H1 (cell line): ENCODE results near the gene DPEP3. TPM values are rescaled to one million over a fixed set of nuclear protein-coding genes. Genes with fewer than 3 reads are reported as not detected.
A peak's percentile ranks its signal among the peaks of the same experiment; 100 is the strongest.

Experiments used
- CTCF ChIA-PET: fragments of 300-600 bp; sonication (Branson Sonifier 250); formaldehyde crosslinking; loops from one replicate; lab custom pipeline; 2021; ENCODE audit not compliant: partially characterized antibody; lab: Charles Lee
- POLR2A ChIA-PET: fragments of 300-600 bp; sonication (Branson Sonifier 250); formaldehyde crosslinking; loops from one replicate; lab custom pipeline; 2021; ENCODE audit warnings: inconsistent platforms; ENCODE audit not compliant: partially characterized antibody; lab: Charles Lee
- DNase-seq, 2 experiments: peaks; one replicate each; pipeline versions ENCODE4 v3.0.0 to v3.0.0-alpha.2; 2010 to 2022; ENCODE audit warnings: low spot score in 2 of 2, low read depth in 1 of 2, mixed read lengths in 1 of 2
- FAIRE-seq: peaks from 2 replicates; lab custom pipeline; 2011; peaks lifted over from hg19 to GRCh38; lab: Jason Lieb, UNC
- H2AFZ ChIP-seq: 2 replicates; pipeline ENCODE4 v1.8.1; 2012; ENCODE audit warnings: low read length, inconsistent platforms
- H2AK5ac ChIP-seq: 2 replicates; pipeline ENCODE4 v1.6.1; 2013; ENCODE audit warnings: low read depth, low read length
- H2BK120ac ChIP-seq: replicated peaks from 2 replicates; pipeline ENCODE3; 2013; ENCODE audit warnings: low read depth, low read length, inconsistent platforms
- H2BK12ac ChIP-seq: 2 replicates; pipeline ENCODE4 v1.6.1; 2013; ENCODE audit warnings: low read depth, low read length
- H2BK15ac ChIP-seq: 2 replicates; pipeline ENCODE4 v1.6.1; 2013; ENCODE audit warnings: low read length
- H2BK20ac ChIP-seq: 2 replicates; pipeline ENCODE4 v1.6.1; 2013; ENCODE audit warnings: low read length
- H2BK5ac ChIP-seq: 2 replicates; pipeline ENCODE4 v1.6.1; 2013; ENCODE audit warnings: low read depth, low read length
- H3K14ac ChIP-seq: 2 replicates; pipeline ENCODE4 v1.6.1; 2013; ENCODE audit warnings: inconsistent platforms; ENCODE audit not compliant: insufficient read length
- H3K18ac ChIP-seq: 2 replicates; pipeline ENCODE4 v1.6.1; 2013; ENCODE audit warnings: low read length; ENCODE audit errors: extremely low read depth
- H3K23ac ChIP-seq: 2 replicates; pipeline ENCODE4 v1.6.1; 2013; ENCODE audit warnings: inconsistent platforms; ENCODE audit not compliant: insufficient read length
- H3K23me2 ChIP-seq: 2 replicates; pipeline ENCODE4 v1.6.1; 2013; ENCODE audit warnings: low read depth, low read length
- H3K27ac ChIP-seq: 2 replicates; pipeline ENCODE4 v1.6.1; 2011; ENCODE audit warnings: low read depth, low read length, inconsistent platforms
- H3K27me3 ChIP-seq, 4 experiments: replicated peaks in 1 of 4; 1 replicate in 1 of 4; 2 replicates in 3 of 4; pipeline versions ENCODE4 v1.6.1 to v1.8.1; 2011 to 2013; ENCODE audit warnings: low read length in 3 of 4, mild to moderate bottlenecking in 3 of 4, inconsistent platforms in 2 of 4, mixed read lengths in 2 of 4, moderate library complexity in 1 of 4; ENCODE audit not compliant: control insufficient read depth in 3 of 4, insufficient read depth in 3 of 4; ENCODE audit errors: extremely low read depth in 1 of 4
- H3K36me3 ChIP-seq, 4 experiments: 2 replicates each; pipeline versions ENCODE4 v1.6.1 to v1.8.1; 2011 to 2013; ENCODE audit warnings: mild to moderate bottlenecking in 4 of 4, low read length in 3 of 4, moderate library complexity in 2 of 4, control low read depth in 1 of 4, inconsistent platforms in 1 of 4; ENCODE audit not compliant: insufficient read depth in 4 of 4, control insufficient read depth in 2 of 4
- H3K4ac ChIP-seq: replicated peaks from 2 replicates; pipeline ENCODE3; 2013; ENCODE audit warnings: low read length, low read depth, mixed read lengths, inconsistent platforms; ENCODE audit not compliant: insufficient read length
- H3K4me1 ChIP-seq, 4 experiments: replicated peaks in 1 of 4; 1 replicate in 1 of 4; 2 replicates in 3 of 4; pipeline versions ENCODE4 v1.6.1 to v1.8.1; 2011 to 2013; ENCODE audit warnings: low read length in 3 of 4, inconsistent platforms in 2 of 4, mixed read lengths in 1 of 4; ENCODE audit not compliant: insufficient read depth in 4 of 4, control insufficient read depth in 3 of 4
- H3K4me2 ChIP-seq, 2 experiments: 2 replicates each; pipeline versions ENCODE4 v1.6.1 to v1.8.1; 2011 to 2013; ENCODE audit warnings: low read depth in 2 of 2, low read length in 2 of 2, control low read depth in 1 of 2, inconsistent platforms in 1 of 2, mild to moderate bottlenecking in 1 of 2; ENCODE audit not compliant: insufficient read depth in 1 of 2
- H3K4me3 ChIP-seq, 4 experiments: fragments of 200-600, 300-600 bp in 1 of 4; sonication (generic), shearing (Covaris generic), sonication (Bioruptor Twin) in 1 of 4; 2 replicates each; pipeline versions ENCODE4 v1.5.1 to v1.8.1; 2011 to 2016; ENCODE audit warnings: low read length in 4 of 4, low read depth in 3 of 4, control low read depth in 2 of 4, inconsistent platforms in 2 of 4, mild to moderate bottlenecking in 2 of 4, mixed read lengths in 1 of 4, moderate library complexity in 1 of 4; ENCODE audit not compliant: insufficient read depth in 2 of 4; ENCODE audit errors: extremely low read depth in 1 of 4
- H3K56ac ChIP-seq: replicated peaks from 2 replicates; pipeline ENCODE3; 2013; ENCODE audit warnings: low read depth, mild to moderate bottlenecking, mixed read lengths, low read length, inconsistent platforms; ENCODE audit not compliant: insufficient read length
- H3K79me1 ChIP-seq: 2 replicates; pipeline ENCODE4 v1.6.1; 2013; ENCODE audit warnings: low read depth, low read length, control low read depth
- H3K79me2 ChIP-seq, 2 experiments: 2 replicates each; pipeline versions ENCODE4 v1.6.1 to v1.8.1; 2012 to 2013; ENCODE audit warnings: low read length in 2 of 2, mild to moderate bottlenecking in 2 of 2, inconsistent platforms in 1 of 2; ENCODE audit not compliant: insufficient read depth in 2 of 2, control insufficient read depth in 1 of 2
- H3K9ac ChIP-seq, 4 experiments: replicated peaks in 1 of 4; 1 replicate in 1 of 4; 2 replicates in 3 of 4; pipeline versions ENCODE4 v1.6.1 to v1.8.1; 2011 to 2013; ENCODE audit warnings: low read depth in 3 of 4, low read length in 3 of 4, control low read depth in 2 of 4, mild to moderate bottlenecking in 2 of 4, moderate library complexity in 2 of 4, inconsistent platforms in 1 of 4; ENCODE audit errors: extremely low read depth in 1 of 4
- H3K9me3 ChIP-seq, 2 experiments: 2 replicates each; pipeline versions ENCODE4 v1.6.1 to v1.8.1; 2012 to 2013; ENCODE audit warnings: mild to moderate bottlenecking in 2 of 2, moderate library complexity in 2 of 2, control low read depth in 1 of 2, inconsistent platforms in 1 of 2, low read depth in 1 of 2, low read length in 1 of 2, mixed read lengths in 1 of 2; ENCODE audit not compliant: insufficient read depth in 2 of 2
- H4K20me1 ChIP-seq, 2 experiments: replicated peaks in 1 of 2; 2 replicates each; pipeline versions ENCODE3 to v1.8.1; 2011 to 2013; ENCODE audit warnings: inconsistent platforms in 2 of 2, low read length in 2 of 2, mild to moderate bottlenecking in 1 of 2; ENCODE audit not compliant: insufficient read depth in 2 of 2, control insufficient read depth in 1 of 2
- H4K5ac ChIP-seq: 2 replicates; pipeline ENCODE4 v1.6.1; 2013; ENCODE audit warnings: low read length, low read depth, mixed read lengths, inconsistent platforms; ENCODE audit not compliant: insufficient read length
- H4K8ac ChIP-seq: 2 replicates; pipeline ENCODE4 v1.8.0; 2013; ENCODE audit warnings: mild to moderate bottlenecking, moderate library complexity, low read length, inconsistent platforms; ENCODE audit not compliant: insufficient read depth; ENCODE audit errors: extremely low read depth
- H4K91ac ChIP-seq: replicated peaks from 2 replicates; pipeline ENCODE3; 2013; ENCODE audit warnings: low read length, mixed read lengths, inconsistent platforms; ENCODE audit not compliant: insufficient read length
- BCL11A ChIP-seq, 2 experiments: IDR thresholded peaks; one replicate each; pipeline ENCODE4 v1.6.1; 2011; ENCODE audit warnings: low read depth in 2 of 2, low read length in 2 of 2, mild to moderate bottlenecking in 2 of 2
- CBX8 ChIP-seq: fragments of 300-800, 300-1000 bp; sonication (generic); IDR thresholded peaks from 2 replicates; pipeline ENCODE4 v1.7.1; 2016; ENCODE audit warnings: low read depth, low read length, borderline replicate concordance
- CHD1 ChIP-seq: IDR thresholded peaks from 2 replicates; pipeline ENCODE4 v1.6.1; 2012; ENCODE audit warnings: low read depth, low read length, improper control_type of control experiment
- HDAC6 ChIP-seq: IDR thresholded peaks from one replicate; pipeline ENCODE4 v1.7.1; 2012; ENCODE audit warnings: low read depth, mild to moderate bottlenecking, inconsistent platforms, low read length, moderate library complexity
- RBBP5 ChIP-seq: IDR thresholded peaks from 2 replicates; pipeline ENCODE4 v1.7.1; 2012; ENCODE audit warnings: low read depth, mild to moderate bottlenecking, inconsistent platforms, low read length, moderate library complexity, borderline replicate concordance
- WGBS, 2 experiments: shearing (Covaris generic) in 1 of 2; methylation state at CpG; one replicate each; pipeline versions ENCODE4 v1.1.6 to v1.1.7; 2013 to 2015; ENCODE audit warnings: low lambda C conversion rate in 2 of 2, mixed read lengths in 2 of 2, inconsistent platforms in 1 of 2, low coverage in 1 of 2, missing lambda C conversion rate in 1 of 2; ENCODE audit not compliant: insufficient replicate concordance in 2 of 2, insufficient coverage in 1 of 2, insufficient read length in 1 of 2; ENCODE audit errors: extremely low coverage in 1 of 2, missing lambda C conversion rate in 1 of 2; 5-methylcytosine and 5-hydroxymethylcytosine counted together
- polyA plus RNA-seq, 7 experiments: library from polyadenylated mRNA; depleted of rRNA in 3 of 7; stranded (reverse) in 5 of 7; unstranded in 2 of 7; fragments of >200 nt in 5 of 7; fragments of 200-250 nt in 2 of 7; gene quantifications; 1 replicate in 5 of 7; 2 replicates in 1 of 7; 4 replicates in 1 of 7; pipeline versions ENCODE4 v1.2.1 to v1.2.3, GENCODE V29; 2011 to 2013; ENCODE audit warnings: missing spikeins in 2 of 7, mixed read lengths in 2 of 7
- total RNA-seq: library from RNA; stranded (reverse); fragmentation: NEBNext Ultra II Directional; extraction: Animal tissue kit (Norgen Biotek cat#: 25700); gene quantifications from 2 replicates; pipeline ENCODE4 v1.2.1, GENCODE V29; 2021

DPEP3 gene
- total and polyA plus RNA-seq, 2 of the 8 experiments (the other 6 are each of a cell fraction or from before 2014, with no cell fraction given) = 6.5 to 9.9 TPM

DNA sequence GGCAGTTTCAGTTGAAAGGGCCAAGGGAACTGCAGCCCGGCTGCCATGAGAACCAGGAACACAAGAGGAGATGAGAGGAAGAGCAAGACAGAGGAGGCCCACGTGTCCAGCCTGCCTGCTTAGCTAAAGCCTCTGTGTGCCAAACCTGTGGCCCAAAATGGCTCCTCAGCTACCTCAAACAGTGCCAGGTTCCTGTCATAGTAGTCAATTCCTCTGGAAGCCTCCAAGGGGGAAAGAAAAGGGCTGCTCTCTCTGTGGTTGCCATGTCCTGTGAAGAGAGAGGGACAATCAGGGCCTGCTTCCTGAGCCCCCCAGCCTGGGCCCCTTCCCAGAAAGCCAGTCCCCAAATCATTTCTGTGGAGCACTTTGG, 17.0 kb downstream of the DPEP3 start:
- 96% methylated on average over 2 of the region's 2 CpGs; no CpG with 5 or more reads in 1 of the 2 experiments for WGBS, 2 experiments
- no peaks in the 10 kb centered on the region for H3K27me3 ChIP-seq
- H4K5ac ChIP-seq = no peak overlapping the region
- peaks cover 0 to 4% of the 10 kb centered on the region in 2 experiments; a peak in 2 of 4 replicates for H3K79me2 ChIP-seq
- H3K23me2 ChIP-seq = peaks cover 7% of the 10 kb centered on the region; the same call in 1 of the 2 replicates
- peak overlapping the region in 1 of 2 experiments; percentile 11; a peak in 1 of 4 replicates for H3K4me2 ChIP-seq
- H3K14ac ChIP-seq = no peak overlapping the region
- no peak overlapping the region for H3K18ac ChIP-seq
- H4K20me1 ChIP-seq = peaks cover 4 to 27% of the 10 kb centered on the region in 2 experiments
- peaks cover 20% of the 10 kb centered on the region; the same call in 1 of the 2 replicates for H3K79me1 ChIP-seq
- DNase-seq (no peak), FAIRE-seq (no peak)
- TF ChIP-seq CBX8 (no peak), CHD1 (no peak), BCL11A (IDR thresholded peaks at IDR 0.05; ENCODE audit: low read depth in 2 of 2, low read length in 2 of 2) (no peak), RBBP5 (no peak), HDAC6 (no peak)
- no peaks in the 10 kb centered on the region for H3K9me3 ChIP-seq
- no peak overlapping the region for H2BK12ac ChIP-seq
- no peak overlapping the region for H2AFZ ChIP-seq
- no peak overlapping the region for H2AK5ac ChIP-seq
- no peak overlapping the region for H3K4ac ChIP-seq
- H2BK15ac ChIP-seq = no peak overlapping the region
- H2BK120ac ChIP-seq = no peak overlapping the region
- H3K27ac ChIP-seq = no peak overlapping the region
- H4K91ac ChIP-seq = no peak overlapping the region
- no peak overlapping the region for H2BK5ac ChIP-seq
- H3K36me3 ChIP-seq = peaks cover 4 to 20% (median 18%) of the 10 kb centered on the region in 4 experiments; a peak in 6 of 8 replicates
- H2BK20ac ChIP-seq = no peak overlapping the region
- no peak overlapping the region for H3K9ac ChIP-seq
- H3K56ac ChIP-seq = no peak overlapping the region
- H3K4me1 ChIP-seq = peaks cover 6 to 25% (median 17%) of the 10 kb centered on the region in 4 experiments
- POLR2A ChIA-PET = interaction anchor here (1.1 to 1.6 kb wide), 4 partner anchors 10 to 24 kb away, joined by 3 read pairs; no protein-coding TSS in a partner anchor
- CTCF ChIA-PET = interaction anchor here (0.7 to 10.9 kb wide), 6 partner anchors 15 to 265 kb away, joined by 3 to 90 read pairs (median 4); partner anchors contain the start of genes LCAT and NRN1L
- no peak overlapping the region for H3K4me3 ChIP-seq
- H4K8ac ChIP-seq = peak overlapping the region; percentile 36; the same call in 1 of the 2 replicates
- no peak overlapping the region for H3K23ac ChIP-seq
